Keratinocyte (primary cell): ENCODE measurements around the gene ANKK1. TPM values are rescaled to one million over a fixed set of nuclear protein-coding genes. Genes with fewer than 3 reads are reported as not detected.

Source experiments
- DNase-seq: peaks from one replicate; pipeline ENCODE4 v3.0.0-alpha.2; 2011; ENCODE audit warnings: low read depth, missing footprints, low spot score
- FAIRE-seq: peaks from 2 replicates; lab custom pipeline; 2011; peaks lifted over from hg19 to GRCh38; lab: Jason Lieb, UNC
- H2AFZ ChIP-seq: 2 replicates; pipeline ENCODE4 v1.6.0; 2012; ENCODE audit warnings: low read length, control low read depth, inconsistent platforms; ENCODE audit not compliant: control insufficient read depth
- H3K27ac ChIP-seq: 2 replicates; pipeline ENCODE4 v1.5.1; 2011; ENCODE audit warnings: low read length; ENCODE audit not compliant: control insufficient read depth, insufficient read depth
- H3K27me3 ChIP-seq: 3 replicates; pipeline ENCODE4 v1.6.0; 2011; ENCODE audit warnings: low read length; ENCODE audit not compliant: control insufficient read depth, insufficient read depth; ENCODE audit errors: extremely low read depth
- H3K36me3 ChIP-seq, 2 experiments: 2 replicates in 1 of 2; 3 replicates in 1 of 2; pipeline ENCODE4 v1.5.1; 2011; ENCODE audit warnings: low read length in 2 of 2, mild to moderate bottlenecking in 1 of 2; ENCODE audit not compliant: control insufficient read depth in 2 of 2, insufficient read depth in 2 of 2; ENCODE audit errors: extremely low read depth in 1 of 2
- H3K4me1 ChIP-seq: 3 replicates; pipeline ENCODE4 v1.5.1; 2011; ENCODE audit warnings: low read length; ENCODE audit not compliant: control insufficient read depth, insufficient read depth; ENCODE audit errors: extremely low read depth
- H3K4me2 ChIP-seq: 3 replicates; pipeline ENCODE4 v1.6.0; 2011; ENCODE audit warnings: low read depth, low read length; ENCODE audit not compliant: control insufficient read depth, insufficient read depth; ENCODE audit errors: extremely low read depth
- H3K4me3 ChIP-seq, 3 experiments: fragments of 200-600 bp in 1 of 3; sonication (generic) in 1 of 3; 2 replicates in 2 of 3; 3 replicates in 1 of 3; pipeline ENCODE4 v1.5.1; 2011 to 2016; ENCODE audit warnings: low read length in 3 of 3, mild to moderate bottlenecking in 3 of 3, control low read depth in 2 of 3, inconsistent platforms in 1 of 3, low read depth in 1 of 3, mixed read lengths in 1 of 3, mixed run types in 1 of 3, moderate library complexity in 1 of 3; ENCODE audit not compliant: control insufficient read depth in 2 of 3, insufficient read depth in 2 of 3; ENCODE audit errors: extremely low read depth in 1 of 3
- H3K79me2 ChIP-seq: 2 replicates; pipeline ENCODE4 v1.6.0; 2012; ENCODE audit warnings: low read length; ENCODE audit not compliant: control insufficient read depth, insufficient read depth
- H3K9ac ChIP-seq: 3 replicates; pipeline ENCODE4 v1.6.0; 2011; ENCODE audit warnings: low read length; ENCODE audit not compliant: control insufficient read depth, insufficient read depth; ENCODE audit errors: extremely low read depth
- H3K9me1 ChIP-seq: 3 replicates; pipeline ENCODE4 v1.6.0; 2011; ENCODE audit warnings: low read length; ENCODE audit not compliant: control insufficient read depth, insufficient read depth; ENCODE audit errors: extremely low read depth
- H3K9me3 ChIP-seq: 2 replicates; pipeline ENCODE4 v1.5.1; 2012; ENCODE audit warnings: low read depth, low read length; ENCODE audit not compliant: control insufficient read depth
- H4K20me1 ChIP-seq: 3 replicates; pipeline ENCODE4 v1.6.0; 2011; ENCODE audit warnings: low read length; ENCODE audit not compliant: control insufficient read depth, insufficient read depth; ENCODE audit errors: extremely low read depth
- CTCF ChIP-seq, 3 experiments: IDR thresholded peaks in 1 of 3; conservative IDR thresholded peaks in 1 of 3; optimal IDR thresholded peaks in 1 of 3; 2 replicates in 2 of 3; 3 replicates in 1 of 3; pipeline versions ENCODE3 to v1.5.1; 2011; ENCODE audit warnings: low read length in 3 of 3, mild to moderate bottlenecking in 3 of 3, moderate library complexity in 2 of 3, control low read depth in 1 of 3, inconsistent platforms in 1 of 3; ENCODE audit not compliant: insufficient read depth in 2 of 3; ENCODE audit errors: extremely low read depth in 1 of 3
- EZH2 ChIP-seq: IDR thresholded peaks from one replicate; pipeline ENCODE4 v1.6.1; 2012; ENCODE audit warnings: inconsistent platforms, mild to moderate bottlenecking, low read length, moderate library complexity
- dilution Hi-C: fragments of 300-500 bp; cut with MboI; formaldehyde crosslinking; loops from one replicate; pipeline ENCODE4 v1.7.0; 2020; ENCODE audit warnings: low sequenced_read_pairs; ENCODE audit not compliant: extremely low pct_ligation_motif_present
- polyA plus RNA-seq, 5 experiments: library from polyadenylated mRNA; depleted of rRNA in 3 of 5; stranded (reverse) in 3 of 5; stranded (forward) in 1 of 5; unstranded in 1 of 5; fragments of >200 nt; gene quantifications; 1 replicate in 1 of 5; 2 replicates in 3 of 5; 3 replicates in 1 of 5; pipeline versions ENCODE4 v1.2.1 to v1.2.3, GENCODE V29; 2011 to 2012; ENCODE audit warnings: missing spikeins in 2 of 5, low read depth in 1 of 5, low replicate concordance in 1 of 5

Gene ANKK1
- polyA plus RNA-seq, 1 donor (not counting 4 experiments of a cell fraction or from before 2014, with no cell fraction given), result 0.92 TPM

GRCh38 chr11:113393501-113393985 lies 6.0 kb downstream of the ANKK1 start:
- no peaks in the 10 kb centered on the region for H3K79me2 ChIP-seq
- no peaks in the 10 kb centered on the region for H3K36me3 ChIP-seq
- FAIRE-seq (no peak), DNase-seq (no peak)
- no peak overlapping the region for H3K9ac ChIP-seq
- no peak overlapping the region for H3K27ac ChIP-seq
- H3K4me3 ChIP-seq, result no peak overlapping the region
- H2AFZ ChIP-seq, result no peak overlapping the region
- TF ChIP-seq EZH2 (no peak), CTCF (optimal IDR thresholded peaks at IDR 0.05 in 1 of 3, IDR thresholded peaks at IDR 0.05 in 1 of 3, conservative IDR thresholded peaks at IDR 0.05 in 1 of 3; ENCODE audit: extremely low read depth in 1 of 3, insufficient read depth in 2 of 3, low read length in 3 of 3) (no peak)
- no peaks in the 10 kb centered on the region for H4K20me1 ChIP-seq
- no peaks in the 10 kb centered on the region for H3K9me1 ChIP-seq
- no peaks in the 10 kb centered on the region for H3K27me3 ChIP-seq
- no peaks in the 10 kb centered on the region for H3K9me3 ChIP-seq
- no peak overlapping the region for H3K4me2 ChIP-seq
- H3K4me1 ChIP-seq, result no peaks in the 10 kb centered on the region
- dilution Hi-C loops, result no loop called here

- no peaks in the 10 kb centered on the region for H3K27me3 ChIP-seq
- dilution Hi-C loops, result no loop called here
Measured at GRCh38 chr11:113394919-113395318, 7.3 kb downstream of the ANKK1 start.

More at GRCh38 chr11:113394919-113395318, 7.3 kb downstream of the ANKK1 start:
- no peaks in the 10 kb centered on the region for H3K9me1 ChIP-seq
- no peaks in the 10 kb centered on the region for H4K20me1 ChIP-seq
- no peak for TF ChIP-seq CTCF (optimal IDR thresholded peaks at IDR 0.05 in 1 of 3, IDR thresholded peaks at IDR 0.05 in 1 of 3, conservative IDR thresholded peaks at IDR 0.05 in 1 of 3; ENCODE audit: extremely low read depth in 1 of 3, insufficient read depth in 2 of 3, low read length in 3 of 3)
- no peak for TF ChIP-seq EZH2
- H2AFZ ChIP-seq, result no peak overlapping the region
- H3K9me3 ChIP-seq, result no peaks in the 10 kb centered on the region
- H3K4me1 ChIP-seq, result no peaks in the 10 kb centered on the region
- H3K9ac ChIP-seq, result no peak overlapping the region
- no peaks in the 10 kb centered on the region for H3K79me2 ChIP-seq
- no peak for FAIRE-seq
- no peak overlapping the region for H3K27ac ChIP-seq
- no peaks in the 10 kb centered on the region for H3K36me3 ChIP-seq
- DNase-seq, result no peak
- no peak overlapping the region for H3K4me3 ChIP-seq
- H3K4me2 ChIP-seq, result no peak overlapping the region
